Activated naive CD4-positive, alpha-beta T cell treated with anti-CD3 and anti-CD28 coated beads, Interleukin-2, amount 50 U/mL, for 24 hours (primary cell): ENCODE measurements around the gene SIPA1L3.
"Not testable (repeated sequence)": the region's sequence is repeated elsewhere in the genome, so short reads cannot be mapped to it uniquely, and the experiment has no call there.

Experiments
- H3K27ac Mint-ChIP-seq: one replicate; pipeline ENCODE4 v1.8.0; 2021; ENCODE audit warnings: mild to moderate bottlenecking, mixed read lengths
- H3K27me3 Mint-ChIP-seq: one replicate; pipeline ENCODE4 v1.8.0; 2021; ENCODE audit warnings: mixed read lengths
- H3K36me3 Mint-ChIP-seq: one replicate; pipeline ENCODE4 v1.8.0; 2021; ENCODE audit warnings: mixed read lengths
- H3K4me1 Mint-ChIP-seq: one replicate; pipeline ENCODE4 v1.8.0; 2021; ENCODE audit warnings: mixed read lengths
- H3K4me3 Mint-ChIP-seq: one replicate; pipeline ENCODE4 v1.8.0; 2021; ENCODE audit warnings: mild to moderate bottlenecking, mixed read lengths
- H3K9me3 Mint-ChIP-seq: one replicate; pipeline ENCODE4 v1.8.0; 2021; ENCODE audit warnings: mixed read lengths

SIPA1L3 gene

DNA sequence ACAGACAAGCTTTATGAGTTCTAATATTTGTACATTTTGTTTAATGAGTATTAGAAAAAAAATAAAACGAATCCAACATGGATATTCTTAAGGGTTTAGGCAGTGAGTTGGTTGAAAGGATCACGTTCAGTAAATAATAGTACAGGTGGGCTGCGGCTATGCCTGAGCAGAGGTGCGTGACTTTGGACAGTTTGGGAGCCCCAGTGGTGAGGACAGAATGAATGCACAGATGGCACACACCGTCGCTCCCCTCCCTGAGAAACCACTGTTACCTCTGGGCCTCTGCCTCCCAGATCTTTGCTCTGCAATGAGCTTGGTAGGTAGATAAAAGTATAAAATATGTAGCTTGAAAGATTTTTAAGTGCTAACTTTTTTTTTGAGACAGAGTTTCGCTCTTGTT lies 153.3 kb downstream of the SIPA1L3 start:
- Mint-ChIP-seq H3K27ac (peak overlapping the region; percentile 46), H3K27me3 (no peaks in the 10 kb centered on the region), H3K9me3 (no peaks in the 10 kb centered on the region), H3K4me3 (no peak overlapping the region), H3K4me1 (peaks cover 26% of the 10 kb centered on the region), H3K36me3 (no peaks in the 10 kb centered on the region)

DNA sequence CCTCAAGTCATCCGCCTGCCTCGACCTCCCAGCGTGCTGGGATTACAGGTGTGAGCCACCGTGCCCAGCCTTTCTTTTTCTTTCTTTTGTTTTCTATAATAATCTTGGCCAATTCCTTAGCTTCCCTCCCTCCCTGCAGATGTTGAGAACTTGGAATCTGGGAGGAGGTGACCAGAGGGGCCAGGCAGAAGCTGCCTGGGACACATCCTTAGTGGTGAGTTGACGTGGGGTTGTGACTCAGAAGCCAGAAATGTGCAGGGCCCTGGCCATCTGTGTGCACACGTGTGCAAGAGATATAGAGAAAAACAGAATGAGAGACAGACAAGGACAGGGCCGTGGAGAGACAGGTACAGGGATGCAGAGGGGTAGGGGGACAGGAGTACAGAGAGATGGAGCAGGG lies 154.3 kb downstream of the SIPA1L3 start:
- H3K4me1 Mint-ChIP-seq, result peaks cover 25% of the 10 kb centered on the region

DNA sequence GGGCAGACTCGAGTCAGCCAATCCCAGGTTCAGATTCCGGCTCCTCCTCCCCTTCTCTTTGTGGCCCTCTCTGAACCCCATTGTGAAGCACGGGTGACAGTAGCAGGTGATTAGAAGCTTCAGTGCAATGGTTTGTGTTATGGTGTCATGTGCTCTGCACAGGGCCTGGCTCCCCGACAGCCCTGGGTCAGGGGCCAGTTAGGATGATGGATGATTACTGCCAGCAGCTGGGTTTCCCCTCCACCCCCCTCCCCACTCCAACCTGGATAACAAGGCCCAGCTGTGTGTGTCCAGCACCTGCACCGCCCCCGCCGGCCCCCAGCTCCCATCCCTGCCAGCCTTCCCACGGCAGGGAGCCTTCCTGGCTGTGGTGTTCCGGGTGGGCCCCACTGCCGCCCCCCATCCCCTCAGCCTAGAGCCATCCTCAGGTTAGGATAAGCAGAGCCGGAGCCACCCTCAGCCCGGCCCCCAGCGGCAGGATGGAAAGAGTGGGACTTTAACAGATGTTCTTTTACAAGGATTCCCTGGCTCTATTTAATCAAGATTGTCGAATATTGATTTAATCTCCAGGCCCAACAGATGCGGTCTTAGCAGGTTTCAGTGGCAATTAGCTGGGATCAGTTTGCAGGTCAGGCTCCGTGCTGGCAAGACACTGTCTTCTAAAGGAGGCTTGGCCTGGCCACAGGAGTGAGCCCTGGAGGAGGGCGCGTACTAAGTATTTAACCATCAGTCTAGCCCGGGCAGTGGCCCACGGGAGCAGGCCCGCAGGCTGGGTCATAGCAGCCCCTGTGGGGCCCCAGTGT lies 156.2 kb downstream of the SIPA1L3 start:
- Mint-ChIP-seq H3K4me3 (no peak overlapping the region), H3K27me3 (no peaks in the 10 kb centered on the region), H3K36me3 (peaks cover 2% of the 10 kb centered on the region), H3K9me3 (no peaks in the 10 kb centered on the region), H3K4me1 (peaks cover 18% of the 10 kb centered on the region), H3K27ac (no peak overlapping the region)

More for the DNA sequence above, 154.3 kb downstream of the SIPA1L3 start:
- no peaks in the 10 kb centered on the region for H3K36me3 Mint-ChIP-seq
- H3K27me3 Mint-ChIP-seq, result no peaks in the 10 kb centered on the region
- H3K4me3 Mint-ChIP-seq, result no peak overlapping the region
- H3K9me3 Mint-ChIP-seq, result no peaks in the 10 kb centered on the region
- H3K27ac Mint-ChIP-seq, result peak overlapping the region; percentile 14

DNA sequence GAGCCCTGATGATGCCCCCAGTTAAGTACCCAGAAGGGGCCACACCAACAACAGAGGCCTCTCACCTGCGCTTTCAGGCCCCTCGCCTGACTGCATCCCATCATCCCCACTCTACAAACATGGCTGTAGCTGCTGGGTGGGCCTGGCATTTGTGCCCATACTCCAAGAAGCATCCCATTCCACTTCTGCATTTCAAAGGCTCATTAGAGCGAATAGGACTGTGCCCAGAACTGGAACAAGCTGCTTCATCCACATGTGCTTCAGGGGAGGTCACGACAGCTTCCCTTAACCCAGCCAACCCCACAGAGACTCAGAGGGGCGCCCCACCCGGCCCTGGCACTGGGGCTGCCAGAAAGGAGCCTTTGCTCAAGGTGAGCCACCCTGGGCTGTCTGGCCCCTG lies 156.9 kb downstream of the SIPA1L3 start:
- peaks cover 12% of the 10 kb centered on the region for H3K4me1 Mint-ChIP-seq
- H3K36me3 Mint-ChIP-seq, result peaks cover 2% of the 10 kb centered on the region
- no peaks in the 10 kb centered on the region for H3K9me3 Mint-ChIP-seq
- H3K27ac Mint-ChIP-seq, result no peak overlapping the region
- H3K27me3 Mint-ChIP-seq, result no peaks in the 10 kb centered on the region
- H3K4me3 Mint-ChIP-seq, result no peak overlapping the region

DNA sequence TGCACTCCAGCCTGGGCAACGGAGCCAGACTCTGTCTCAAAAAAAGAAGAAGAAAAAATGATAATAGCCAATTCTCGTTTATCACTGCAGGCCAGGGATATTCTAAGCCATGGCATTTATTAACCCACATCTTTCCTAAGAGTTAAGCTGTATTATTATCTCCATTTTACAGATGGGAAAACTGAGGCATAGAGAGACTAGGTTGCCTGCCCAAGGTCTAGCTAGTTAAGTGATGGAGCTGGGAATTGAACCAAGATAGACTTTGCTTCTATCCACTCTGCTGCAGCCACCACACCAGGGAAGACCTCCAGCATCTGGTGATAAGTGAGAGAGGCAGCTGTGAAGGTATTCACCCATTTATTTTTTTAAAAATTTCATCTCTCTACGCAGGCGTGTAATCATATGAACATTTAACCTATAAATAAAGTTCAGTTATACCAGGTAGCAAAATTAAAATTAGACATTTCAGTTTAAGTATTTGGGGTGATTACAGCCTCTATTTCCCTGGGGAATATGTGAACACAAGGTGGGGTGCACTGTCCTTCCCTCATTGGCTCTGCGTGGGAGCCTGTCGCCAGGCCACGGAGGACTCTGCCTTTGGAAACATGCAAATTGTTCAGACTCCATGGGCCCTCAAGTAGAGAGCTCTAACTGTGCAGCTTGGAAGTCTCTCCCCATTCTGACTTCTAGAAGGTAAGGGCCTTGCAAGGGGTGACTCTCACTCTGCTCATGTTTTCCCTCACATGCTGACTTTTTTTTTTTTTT lies 157.8 kb downstream of the SIPA1L3 start:
- peaks cover 9% of the 10 kb centered on the region for H3K4me1 Mint-ChIP-seq
- no peaks in the 10 kb centered on the region for H3K27me3 Mint-ChIP-seq
- H3K36me3 Mint-ChIP-seq, result peaks cover 2% of the 10 kb centered on the region
- H3K4me3 Mint-ChIP-seq, result no peak overlapping the region
- no peaks in the 10 kb centered on the region for H3K9me3 Mint-ChIP-seq
- no peak overlapping the region for H3K27ac Mint-ChIP-seq

DNA sequence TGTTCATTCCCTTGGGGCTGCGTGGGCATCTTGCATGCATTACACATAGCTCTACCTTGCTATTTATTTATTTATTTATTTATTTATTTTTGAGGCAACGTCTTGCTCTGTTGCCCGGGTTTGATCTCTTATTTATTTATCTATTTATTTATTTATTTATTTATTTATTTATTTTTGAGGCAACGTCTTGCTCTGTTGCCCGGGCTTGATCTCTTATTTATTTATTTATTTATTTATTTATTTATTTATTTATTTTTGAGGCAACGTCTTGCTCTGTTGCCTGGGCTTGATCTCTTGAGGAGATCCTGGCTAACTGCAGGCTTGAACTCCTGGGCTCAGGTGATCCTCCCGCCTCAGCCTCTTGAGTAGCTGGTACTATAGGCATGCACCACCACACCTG lies 158.8 kb downstream of the SIPA1L3 start:
- not testable (repeated sequence) for H3K27ac Mint-ChIP-seq, H3K4me1 Mint-ChIP-seq, H3K9me3 Mint-ChIP-seq, H3K27me3 Mint-ChIP-seq, H3K4me3 Mint-ChIP-seq, H3K36me3 Mint-ChIP-seq

DNA sequence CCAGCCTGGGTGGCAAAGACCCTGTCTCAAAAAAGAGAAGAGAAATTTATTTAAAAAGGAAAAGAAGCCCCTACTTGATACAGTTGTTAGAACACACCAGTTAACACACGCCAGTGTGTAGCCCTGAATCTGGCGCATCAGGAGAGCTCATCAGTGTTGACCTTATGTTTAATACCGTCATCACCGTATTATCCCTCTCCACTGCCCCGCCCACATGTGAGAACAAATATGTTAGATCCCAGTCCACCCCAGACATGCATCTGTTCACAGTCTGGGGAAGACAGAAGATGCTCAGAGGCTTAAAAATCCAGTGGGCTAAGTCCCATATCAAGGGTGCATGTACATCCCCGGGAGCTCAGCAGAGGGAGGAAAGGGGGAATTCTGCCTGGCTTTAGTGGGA lies 161.8 kb downstream of the SIPA1L3 start:
- no peaks in the 10 kb centered on the region for H3K4me1 Mint-ChIP-seq
- no peak overlapping the region for H3K4me3 Mint-ChIP-seq
- no peaks in the 10 kb centered on the region for H3K9me3 Mint-ChIP-seq
- H3K36me3 Mint-ChIP-seq, result peaks cover 4% of the 10 kb centered on the region
- H3K27me3 Mint-ChIP-seq, result no peaks in the 10 kb centered on the region
- no peak overlapping the region for H3K27ac Mint-ChIP-seq

DNA sequence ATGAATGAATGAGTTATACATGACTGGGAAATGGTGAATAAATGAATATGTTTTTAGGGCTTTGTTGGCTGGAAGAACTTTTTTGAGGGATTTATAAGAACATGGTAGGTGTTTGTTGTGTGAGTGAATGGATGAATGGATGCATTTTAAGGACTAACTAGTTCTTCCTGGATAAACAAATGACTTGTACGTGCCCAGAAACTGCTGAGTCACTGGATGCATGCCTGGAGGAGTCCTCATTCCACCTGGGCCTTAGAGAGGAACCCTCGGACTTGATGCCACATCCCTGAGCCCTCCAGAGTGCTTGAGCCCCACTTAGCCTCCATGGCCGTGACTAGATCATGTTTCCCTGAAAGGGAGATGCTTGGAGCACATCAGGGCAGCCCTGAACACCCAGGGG lies 163.6 kb downstream of the SIPA1L3 start:
- Mint-ChIP-seq H3K9me3 (no peaks in the 10 kb centered on the region), H3K4me1 (no peaks in the 10 kb centered on the region), H3K27me3 (no peaks in the 10 kb centered on the region), H3K36me3 (peaks cover 4% of the 10 kb centered on the region), H3K4me3 (no peak overlapping the region), H3K27ac (no peak overlapping the region)

DNA sequence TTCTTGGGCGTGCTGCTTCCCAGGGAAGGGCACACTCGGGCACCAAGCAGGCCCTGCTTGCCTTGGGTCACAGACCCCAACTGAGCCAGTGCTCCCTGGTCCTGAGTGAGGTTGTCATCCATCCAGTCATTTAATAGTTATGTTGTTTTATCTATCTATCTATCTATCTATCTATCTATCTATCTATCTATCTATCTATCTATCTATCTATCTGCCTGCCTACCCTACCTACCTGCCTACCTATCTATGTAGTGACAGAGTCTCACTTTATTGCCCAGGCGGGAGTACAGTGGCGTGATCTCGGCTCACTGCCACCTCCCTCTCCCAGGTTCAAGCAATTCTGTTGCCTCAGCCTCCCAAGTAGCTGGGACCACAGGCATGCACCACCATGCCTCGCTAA lies 164.0 kb downstream of the SIPA1L3 start:
- not testable (repeated sequence) for H3K4me3 Mint-ChIP-seq, H3K36me3 Mint-ChIP-seq, H3K27ac Mint-ChIP-seq, H3K9me3 Mint-ChIP-seq, H3K27me3 Mint-ChIP-seq, H3K4me1 Mint-ChIP-seq

DNA sequence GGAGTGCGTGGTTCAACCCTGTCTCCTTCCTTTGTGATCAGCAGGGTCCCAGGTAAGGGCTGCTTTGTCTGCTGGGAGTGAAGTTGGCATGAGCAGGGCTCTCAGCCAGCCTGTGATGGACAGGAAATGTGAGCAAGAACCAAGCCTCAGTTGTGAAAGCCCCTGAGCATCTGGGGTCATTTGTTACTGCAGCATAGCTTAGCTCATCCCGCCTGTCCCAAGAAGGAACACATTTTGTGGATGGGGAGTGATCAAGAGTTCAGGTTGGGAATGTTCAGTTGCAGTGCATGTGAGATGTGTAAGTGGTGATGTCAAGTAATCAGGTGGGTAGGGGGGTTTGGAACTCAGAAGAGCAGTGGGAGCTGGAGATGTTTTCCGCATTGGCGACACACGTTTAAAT lies 164.6 kb downstream of the SIPA1L3 start:
- H3K4me1 Mint-ChIP-seq, result no peaks in the 10 kb centered on the region
- H3K27me3 Mint-ChIP-seq, result no peaks in the 10 kb centered on the region
- no peak overlapping the region for H3K4me3 Mint-ChIP-seq
- H3K36me3 Mint-ChIP-seq, result peaks cover 6% of the 10 kb centered on the region
- H3K9me3 Mint-ChIP-seq, result no peaks in the 10 kb centered on the region
- H3K27ac Mint-ChIP-seq, result no peak overlapping the region

DNA sequence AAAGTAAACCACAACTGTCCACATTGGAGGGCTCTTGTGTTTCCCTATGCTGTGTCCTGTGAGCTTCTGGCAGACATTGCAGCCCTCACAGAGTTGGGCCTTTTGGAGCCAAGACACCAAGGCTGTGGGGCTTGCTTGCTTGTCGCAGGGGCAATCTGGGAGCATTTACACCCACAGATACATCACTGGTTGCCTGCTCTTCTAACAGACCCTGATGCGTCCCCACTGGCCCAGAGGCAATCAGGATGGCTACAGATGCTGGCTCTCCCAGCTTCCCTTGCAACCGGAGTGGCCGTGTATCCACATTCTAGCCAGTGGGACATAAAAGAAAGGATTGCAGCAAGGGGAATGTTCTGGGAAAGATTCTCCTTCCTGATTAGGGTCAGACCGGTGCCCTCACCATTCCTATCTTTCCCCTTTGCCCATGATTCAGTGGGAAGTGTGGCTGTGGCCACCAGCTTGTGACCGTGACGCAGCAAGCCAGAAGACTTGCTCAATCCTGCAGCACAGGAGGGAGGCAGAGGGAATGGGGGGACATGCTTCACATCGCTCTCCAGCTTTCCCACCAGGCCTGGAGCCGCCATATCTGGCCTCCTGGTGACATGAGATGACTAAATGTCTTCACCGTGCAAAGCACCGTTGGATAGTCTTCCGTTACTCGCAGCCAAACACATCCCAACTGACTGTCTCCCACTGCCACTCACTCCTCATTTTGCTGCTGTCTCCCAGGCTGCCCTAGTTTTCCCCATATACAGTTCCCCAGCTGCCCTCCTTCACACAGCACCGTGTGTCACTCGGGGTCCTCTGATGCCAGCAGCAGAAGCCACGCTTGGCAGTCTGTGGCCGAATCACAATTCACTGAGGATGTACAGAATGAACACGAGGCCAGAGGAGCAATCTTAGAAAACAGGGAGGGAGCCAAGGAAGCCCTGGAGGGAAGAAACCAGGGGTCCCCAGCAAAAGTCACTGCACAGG lies 166.1 kb downstream of the SIPA1L3 start:
- H3K27ac Mint-ChIP-seq, result no peak overlapping the region
- no peaks in the 10 kb centered on the region for H3K4me1 Mint-ChIP-seq
- peaks cover 4% of the 10 kb centered on the region for H3K36me3 Mint-ChIP-seq
- H3K27me3 Mint-ChIP-seq, result no peaks in the 10 kb centered on the region
- no peak overlapping the region for H3K4me3 Mint-ChIP-seq
- H3K9me3 Mint-ChIP-seq, result no peaks in the 10 kb centered on the region

DNA sequence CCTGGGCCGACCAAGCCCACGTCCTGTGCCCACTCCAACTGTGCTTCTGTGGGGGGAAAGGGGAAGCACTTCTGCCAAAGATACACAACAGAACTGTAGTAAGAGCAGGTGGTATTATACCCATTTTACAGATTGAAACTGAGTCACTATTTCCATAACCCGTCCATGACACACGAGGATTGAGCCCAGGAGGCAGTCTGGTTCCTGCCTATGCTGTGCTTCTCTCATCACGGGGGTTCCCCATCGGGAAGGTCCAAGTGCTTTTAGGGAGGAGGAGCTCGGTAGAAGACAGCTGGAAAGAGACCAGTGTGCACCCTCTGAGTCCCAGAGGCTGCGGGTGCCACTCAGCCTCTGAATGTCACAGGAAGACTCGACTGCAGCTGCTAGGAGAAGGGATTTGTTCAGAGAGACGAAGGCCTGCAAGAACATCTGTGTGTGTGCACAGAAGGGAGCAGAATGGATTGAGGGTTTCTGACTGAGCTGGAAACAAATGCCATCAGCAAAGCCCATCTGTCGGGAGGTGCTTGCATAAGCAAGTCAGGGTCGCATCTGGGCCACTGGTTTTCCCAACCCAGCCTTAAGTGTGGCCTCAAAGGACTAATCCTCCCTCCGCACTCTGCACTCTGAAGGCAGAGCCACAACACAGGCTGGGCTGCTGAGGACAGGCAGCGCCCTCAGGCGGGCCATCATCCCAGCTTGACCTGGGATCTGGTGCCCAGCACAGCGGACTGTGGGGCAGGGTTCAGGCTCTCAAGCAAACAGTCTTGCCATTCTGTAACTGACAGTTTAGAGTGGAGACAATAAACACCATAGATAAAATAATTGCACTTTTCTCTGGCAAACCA lies 167.1 kb downstream of the SIPA1L3 start:
- Mint-ChIP-seq H3K36me3 (peaks cover 4% of the 10 kb centered on the region), H3K4me3 (no peak overlapping the region), H3K4me1 (no peaks in the 10 kb centered on the region), H3K27me3 (no peaks in the 10 kb centered on the region), H3K27ac (no peak overlapping the region), H3K9me3 (no peaks in the 10 kb centered on the region)

DNA sequence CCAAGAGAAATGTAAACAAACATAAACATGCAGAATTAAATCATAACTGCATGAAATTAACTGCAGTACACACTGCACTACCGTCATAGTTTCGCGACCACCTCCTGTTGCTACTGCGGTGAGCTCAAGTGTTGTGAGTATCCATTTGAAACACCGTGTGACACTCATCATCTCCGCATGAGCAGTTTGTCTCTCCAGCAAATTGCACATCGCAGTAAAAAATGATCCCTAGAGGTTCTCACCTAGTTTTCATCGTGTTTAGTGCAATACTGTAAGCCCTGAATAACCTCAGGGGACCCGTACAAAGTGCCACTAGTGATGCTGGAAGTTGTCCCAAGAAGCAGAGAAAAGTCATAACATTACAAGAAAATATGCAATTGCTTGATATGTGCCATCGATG lies 169.3 kb downstream of the SIPA1L3 start:
- H3K4me3 Mint-ChIP-seq, result no peak overlapping the region
- H3K4me1 Mint-ChIP-seq, result peaks cover 22% of the 10 kb centered on the region
- peaks cover 4% of the 10 kb centered on the region for H3K36me3 Mint-ChIP-seq
- H3K9me3 Mint-ChIP-seq, result no peaks in the 10 kb centered on the region
- H3K27me3 Mint-ChIP-seq, result no peaks in the 10 kb centered on the region
- no peak overlapping the region for H3K27ac Mint-ChIP-seq

DNA sequence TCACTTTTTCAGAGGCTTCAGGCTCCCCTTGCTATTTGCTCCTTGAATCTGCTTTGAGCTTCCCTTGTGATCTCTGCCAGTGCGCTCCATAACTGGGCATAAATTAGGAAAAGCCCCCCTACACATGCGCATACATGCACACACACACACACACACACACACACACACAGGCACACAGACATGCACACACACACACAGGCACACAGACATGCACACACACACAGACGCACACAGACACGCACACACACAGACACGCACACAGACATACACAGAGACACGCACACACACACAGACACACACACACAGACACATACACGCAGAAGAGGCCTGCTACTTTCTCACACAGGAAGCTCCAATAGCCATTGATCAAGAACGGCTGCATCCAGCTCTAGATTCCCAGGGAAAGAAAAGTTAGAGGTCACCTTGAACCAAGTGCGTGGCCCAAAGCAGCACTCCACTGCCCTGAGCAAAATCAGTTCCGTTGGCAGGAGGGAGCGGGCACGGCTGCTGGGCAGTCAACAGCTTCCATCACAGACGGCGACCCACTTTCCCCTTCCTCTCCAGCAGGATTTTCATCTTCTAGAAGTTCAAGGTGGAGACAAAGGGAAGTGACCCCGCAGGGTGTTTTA lies 171.4 kb downstream of the SIPA1L3 start:
- peaks cover 22% of the 10 kb centered on the region for H3K4me1 Mint-ChIP-seq
- H3K4me3 Mint-ChIP-seq, result no peak overlapping the region
- peaks cover 2% of the 10 kb centered on the region for H3K36me3 Mint-ChIP-seq
- no peaks in the 10 kb centered on the region for H3K9me3 Mint-ChIP-seq
- H3K27ac Mint-ChIP-seq, result no peak overlapping the region
- no peaks in the 10 kb centered on the region for H3K27me3 Mint-ChIP-seq
